H9 (cell line): Measurements from ENCODE around the gene PNPLA7. TPM values are rescaled to one million over a fixed set of nuclear protein-coding genes. Genes with fewer than 3 reads are reported as not detected.

ENCODE experiments used
- DNase-seq: peaks from one replicate; pipeline ENCODE4 v3.0.0-alpha.2; 2017
- H2AFZ ChIP-seq: one replicate; pipeline ENCODE4 v1.6.1; 2013; ENCODE audit warnings: mild to moderate bottlenecking, low read length, control low read depth, moderate library complexity
- H2AK5ac ChIP-seq: 2 replicates; pipeline ENCODE4 v1.6.1; 2013; ENCODE audit warnings: low read length, control low read depth, mixed read lengths; ENCODE audit not compliant: insufficient read length
- H2BK120ac ChIP-seq: one replicate; pipeline ENCODE4 v1.6.1; 2013; ENCODE audit warnings: low read depth, mild to moderate bottlenecking, low read length, control low read depth, inconsistent platforms; ENCODE audit not compliant: poor library complexity, severe bottlenecking
- H2BK12ac ChIP-seq: 2 replicates; pipeline ENCODE4 v1.6.1; 2013; ENCODE audit warnings: low read length, control low read depth, mixed read lengths, low read depth; ENCODE audit not compliant: insufficient read length
- H2BK15ac ChIP-seq: 2 replicates; pipeline ENCODE4 v1.6.1; 2013; ENCODE audit warnings: low read depth, low read length, control low read depth
- H2BK20ac ChIP-seq: one replicate; pipeline ENCODE4 v1.6.1; 2013; ENCODE audit warnings: low read depth, mild to moderate bottlenecking, low read length, control low read depth, inconsistent platforms; ENCODE audit not compliant: poor library complexity, severe bottlenecking
- H2BK5ac ChIP-seq: 2 replicates; pipeline ENCODE4 v1.6.1; 2013; ENCODE audit warnings: low read length, control low read depth, mixed read lengths; ENCODE audit not compliant: insufficient read length
- H3K14ac ChIP-seq: 2 replicates; pipeline ENCODE4 v1.6.1; 2013; ENCODE audit warnings: low read length, control low read depth; ENCODE audit not compliant: insufficient read depth
- H3K18ac ChIP-seq: 2 replicates; pipeline ENCODE4 v1.6.1; 2013; ENCODE audit warnings: low read depth, mild to moderate bottlenecking, mixed read lengths, low read length, control low read depth; ENCODE audit not compliant: insufficient read length
- H3K23ac ChIP-seq: 2 replicates; pipeline ENCODE4 v1.6.1; 2013; ENCODE audit warnings: low read length, control low read depth, mixed read lengths, low read depth; ENCODE audit not compliant: insufficient read length
- H3K23me2 ChIP-seq: 2 replicates; pipeline ENCODE4 v1.6.1; 2013; ENCODE audit warnings: low read depth, mild to moderate bottlenecking, mixed read lengths, low read length, control low read depth; ENCODE audit not compliant: insufficient read length, poor library complexity, severe bottlenecking
- H3K27ac ChIP-seq: 2 replicates; pipeline ENCODE4 v1.5.1; 2013; ENCODE audit warnings: low read length, control low read depth, mixed read lengths, low read depth; ENCODE audit not compliant: insufficient read length
- H3K27me3 ChIP-seq: 2 replicates; pipeline ENCODE4 v1.6.1; 2013; ENCODE audit warnings: low read length, control low read depth, inconsistent platforms; ENCODE audit not compliant: insufficient read depth
- H3K4ac ChIP-seq: 2 replicates; pipeline ENCODE4 v1.6.1; 2013; ENCODE audit warnings: low read depth, mild to moderate bottlenecking, control low read depth, inconsistent platforms, low read length, moderate library complexity
- H3K4me1 ChIP-seq: 2 replicates; pipeline ENCODE4 v1.6.1; 2013; ENCODE audit warnings: low read length, control low read depth, inconsistent platforms; ENCODE audit not compliant: insufficient read depth
- H3K4me2 ChIP-seq: 2 replicates; pipeline ENCODE4 v1.6.1; 2013; ENCODE audit warnings: low read length, control low read depth, mixed read lengths; ENCODE audit not compliant: insufficient read length, insufficient read depth
- H3K56ac ChIP-seq: 2 replicates; pipeline ENCODE4 v1.6.1; 2013; ENCODE audit warnings: low read depth, mild to moderate bottlenecking, mixed read lengths, low read length, control low read depth; ENCODE audit not compliant: insufficient read length
- H3K79me1 ChIP-seq: 2 replicates; pipeline ENCODE4 v1.6.1; 2013; ENCODE audit warnings: low read depth, mild to moderate bottlenecking, moderate library complexity, low read length, control low read depth, inconsistent platforms; ENCODE audit not compliant: insufficient read depth, poor library complexity, severe bottlenecking
- H3K79me2 ChIP-seq: 2 replicates; pipeline ENCODE4 v1.6.1; 2013; ENCODE audit warnings: low read length, control low read depth, inconsistent platforms; ENCODE audit not compliant: insufficient read depth
- H3K9ac ChIP-seq: 2 replicates; pipeline ENCODE4 v1.6.1; 2013; ENCODE audit warnings: low read length, control low read depth, mixed read lengths; ENCODE audit not compliant: insufficient read length; ENCODE audit errors: extremely low read depth
- H3K9me3 ChIP-seq: one replicate; pipeline ENCODE4 v1.6.1; 2013; ENCODE audit warnings: low read depth, low read length, inconsistent platforms; ENCODE audit not compliant: control insufficient read depth
- H3T11ph ChIP-seq: one replicate; pipeline ENCODE4 v1.6.1; 2013; ENCODE audit warnings: mild to moderate bottlenecking, low read length, control low read depth, inconsistent platforms
- H4K20me1 ChIP-seq: one replicate; pipeline ENCODE4 v1.6.1; 2013; ENCODE audit not compliant: control insufficient read depth, insufficient read length, insufficient read depth
- H4K5ac ChIP-seq: 2 replicates; pipeline ENCODE4 v1.6.1; 2013; ENCODE audit warnings: low read depth, mild to moderate bottlenecking, mixed read lengths, low read length, control low read depth; ENCODE audit not compliant: insufficient read length
- H4K8ac ChIP-seq: replicated peaks from 2 replicates; pipeline ENCODE4 v1.6.1; 2013; ENCODE audit warnings: low read length, control low read depth, mixed read lengths, low read depth; ENCODE audit not compliant: insufficient read length
- H4K91ac ChIP-seq: 2 replicates; pipeline ENCODE4 v1.6.1; 2013; ENCODE audit warnings: low read depth, mild to moderate bottlenecking, moderate library complexity, mixed read lengths, low read length, control low read depth; ENCODE audit not compliant: insufficient read length
- H3K27ac Mint-ChIP-seq, 3 experiments: 2 replicates in 2 of 3; 3 replicates in 1 of 3; pipeline ENCODE4 v1.8.0; 2020 to 2021; ENCODE audit warnings: mixed read lengths in 3 of 3, mild to moderate bottlenecking in 1 of 3, moderate library complexity in 1 of 3
- H3K27me3 Mint-ChIP-seq: 2 replicates; pipeline ENCODE4 v1.8.0; 2021; ENCODE audit warnings: low read depth, mild to moderate bottlenecking, moderate library complexity, mixed read lengths
- H3K36me3 Mint-ChIP-seq, 3 experiments: 2 replicates in 2 of 3; 3 replicates in 1 of 3; pipeline ENCODE4 v1.8.0; 2020 to 2021; ENCODE audit warnings: low read depth in 3 of 3, mixed read lengths in 3 of 3; ENCODE audit not compliant: insufficient read depth in 1 of 3
- H3K4me1 Mint-ChIP-seq, 2 experiments: 2 replicates each; pipeline ENCODE4 v1.8.0; 2020; ENCODE audit warnings: mixed read lengths in 2 of 2
- H3K4me3 Mint-ChIP-seq, 2 experiments: 2 replicates in 1 of 2; 3 replicates in 1 of 2; pipeline ENCODE4 v1.8.0; 2020 to 2021; ENCODE audit warnings: mild to moderate bottlenecking in 2 of 2, mixed read lengths in 2 of 2, moderate library complexity in 1 of 2
- H3K9me3 Mint-ChIP-seq, 2 experiments: 2 replicates in 1 of 2; 3 replicates in 1 of 2; pipeline ENCODE4 v1.8.0; 2020; ENCODE audit warnings: mild to moderate bottlenecking in 2 of 2, mixed read lengths in 2 of 2, moderate library complexity in 1 of 2
- CTCF ChIP-seq: fragments of 200-600 bp; sonication (generic); conservative IDR thresholded peaks from 3 replicates; pipeline ENCODE4 v1.8.0; 2021; ENCODE audit warnings: antibody characterized with exemption, mild to moderate bottlenecking
- WGBS: extraction: QIAGEN DNeasy Blood & Tissue Kit; methylation state at CpG from one replicate; pipeline ENCODE4 v1.1.7; 2013; ENCODE audit warnings: missing lambda C conversion rate, low lambda C conversion rate, mixed read lengths; ENCODE audit not compliant: insufficient read length; ENCODE audit errors: extremely low coverage; 5-methylcytosine and 5-hydroxymethylcytosine counted together
- total RNA-seq: library from RNA; stranded (reverse); gene quantifications from 2 replicates; pipeline ENCODE4 v1.2.1, GENCODE V29; 2021

PNPLA7 gene
- total RNA-seq, 1 experiment from 2014 or later, result 1.8 TPM

GRCh38 chr9:137486545-137487453 lies 63.4 kb downstream of the PNPLA7 start:
- H3K9me3 Mint-ChIP-seq, result peaks cover 0 to 2% of the 10 kb centered on the region in 2 experiments; a peak in 1 of 5 replicates
- Histone ChIP-seq H4K91ac (no peak overlapping the region), H4K8ac (no peak overlapping the region), H3K14ac (no peak overlapping the region), H3K4me1 (no peaks in the 10 kb centered on the region), H3K27ac (no peak overlapping the region), H3K56ac (no peak overlapping the region), H3K9me3 (no peaks in the 10 kb centered on the region), H4K20me1 (no peaks in the 10 kb centered on the region), H3T11ph (no peak overlapping the region), H3K27me3 (no peaks in the 10 kb centered on the region), H3K23me2 (no peaks in the 10 kb centered on the region), H3K4ac (no peak overlapping the region), H3K4me2 (no peak overlapping the region), H4K5ac (no peak overlapping the region), H3K9ac (no peak overlapping the region), H2BK12ac (no peak overlapping the region), H3K18ac (no peak overlapping the region), H2BK5ac (no peak overlapping the region), H2AFZ (no peak overlapping the region), H2BK20ac (no peak overlapping the region), H2BK15ac (no peak overlapping the region), H3K23ac (no peak overlapping the region), H3K79me1 (no peaks in the 10 kb centered on the region), H2BK120ac (no peak overlapping the region), H3K79me2 (no peaks in the 10 kb centered on the region), H2AK5ac (no peak overlapping the region)
- TF ChIP-seq CTCF, result no peak
- peaks cover 1% of the 10 kb centered on the region for H3K27me3 Mint-ChIP-seq
- H3K4me3 Mint-ChIP-seq, result no peak overlapping the region
- no peaks in the 10 kb centered on the region for H3K36me3 Mint-ChIP-seq
- H3K4me1 Mint-ChIP-seq, result no peaks in the 10 kb centered on the region
- no peak overlapping the region for H3K27ac Mint-ChIP-seq
- no CpG with 5 or more reads among the region's 35 CpGs for WGBS
- no peak for DNase-seq
